ENCODE results near the gene TIMM44. TPM values are rescaled to one million over a fixed set of nuclear protein-coding genes. Genes with fewer than 3 reads are reported as not detected.
A peak's percentile ranks its signal among the peaks of the same experiment; 100 is the strongest.

The TIMM44 gene
- total RNA-seq, 2 experiments from 2014 or later: 86.0 to 116 TPM

DNA sequence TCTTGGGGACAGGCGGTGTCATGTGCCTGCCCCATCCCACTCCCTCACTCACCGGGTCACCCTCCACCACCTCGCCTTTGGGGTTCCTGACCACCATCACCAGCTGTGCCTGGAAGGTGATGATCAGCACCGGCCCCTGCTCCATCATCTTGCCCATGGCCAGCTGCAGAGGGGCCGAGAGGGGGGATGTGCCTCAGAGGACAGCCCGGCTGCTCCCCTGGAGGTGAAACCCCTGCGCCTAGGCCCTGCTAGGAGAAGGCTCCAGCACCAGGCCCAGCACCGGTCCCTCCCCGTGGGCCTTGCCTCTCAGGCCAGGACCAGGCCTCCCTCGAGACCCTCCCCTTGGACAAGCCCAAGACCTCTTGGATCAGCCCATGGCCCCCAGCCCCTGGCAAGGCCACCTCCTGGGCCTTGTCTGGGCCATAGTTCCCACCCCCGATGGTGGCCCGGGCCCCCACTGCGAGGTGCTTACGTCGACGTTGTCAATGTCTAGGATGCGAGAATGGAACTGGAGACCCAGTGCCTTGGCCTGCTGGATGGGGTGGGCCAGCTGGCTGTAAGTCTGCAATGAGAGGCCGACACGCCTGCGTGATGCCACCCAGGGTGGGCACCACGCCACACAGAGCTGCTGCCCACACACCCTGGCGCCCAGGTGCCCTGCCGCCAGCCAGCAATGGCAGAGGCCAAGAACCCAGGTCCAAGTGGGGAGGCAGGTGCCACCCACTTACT, 15.7 kb downstream of the TIMM44 start:
- CTCF ChIA-PET (ENCODE audit: unreplicated experiment): no interaction called here
- H4K20me1 ChIP-seq (ENCODE audit: insufficient read depth, low read length): no peaks in the 10 kb centered on the region
- DNase-seq (ENCODE audit: low spot score): no peak
- H3K9me2 ChIP-seq (ENCODE audit: insufficient read depth, low read length): no peaks in the 10 kb centered on the region
- POLR2A ChIA-PET: no interaction called here
- peaks cover 37% of the 10 kb centered on the region for H3K36me3 ChIP-seq (ENCODE audit: insufficient read depth, low read length)
- intact Hi-C loops (cut with micrococcal nuclease; ENCODE audit: unreplicated experiment): no loop called here
- TF ChIP-seq, protein P1, sequence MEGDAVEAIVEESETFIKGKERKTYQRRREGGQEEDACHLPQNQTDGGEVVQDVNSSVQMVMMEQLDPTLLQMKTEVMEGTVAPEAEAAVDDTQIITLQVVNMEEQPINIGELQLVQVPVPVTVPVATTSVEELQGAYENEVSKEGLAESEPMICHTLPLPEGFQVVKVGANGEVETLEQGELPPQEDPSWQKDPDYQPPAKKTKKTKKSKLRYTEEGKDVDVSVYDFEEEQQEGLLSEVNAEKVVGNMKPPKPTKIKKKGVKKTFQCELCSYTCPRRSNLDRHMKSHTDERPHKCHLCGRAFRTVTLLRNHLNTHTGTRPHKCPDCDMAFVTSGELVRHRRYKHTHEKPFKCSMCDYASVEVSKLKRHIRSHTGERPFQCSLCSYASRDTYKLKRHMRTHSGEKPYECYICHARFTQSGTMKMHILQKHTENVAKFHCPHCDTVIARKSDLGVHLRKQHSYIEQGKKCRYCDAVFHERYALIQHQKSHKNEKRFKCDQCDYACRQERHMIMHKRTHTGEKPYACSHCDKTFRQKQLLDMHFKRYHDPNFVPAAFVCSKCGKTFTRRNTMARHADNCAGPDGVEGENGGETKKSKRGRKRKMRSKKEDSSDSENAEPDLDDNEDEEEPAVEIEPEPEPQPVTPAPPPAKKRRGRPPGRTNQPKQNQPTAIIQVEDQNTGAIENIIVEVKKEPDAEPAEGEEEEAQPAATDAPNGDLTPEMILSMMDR (conservative IDR thresholded peaks at IDR 0.05; ENCODE audit: low read length): no peak
- H3K4me1 ChIP-seq (ENCODE audit: insufficient read depth, low read length, poor library complexity, severe bottlenecking): peaks cover 5% of the 10 kb centered on the region
- H3K27ac ChIP-seq (ENCODE audit: low read depth, low read length, poor library complexity, severe bottlenecking): no peak overlapping the region
- no peaks in the 10 kb centered on the region for H3K9me3 ChIP-seq (ENCODE audit: low read length)
- H2AFZ ChIP-seq (ENCODE audit: low read length): no peak overlapping the region
- H3K4me2 ChIP-seq (ENCODE audit: low read length): no peak overlapping the region
- no peaks in the 10 kb centered on the region for H3K79me2 ChIP-seq (ENCODE audit: insufficient read depth, low read depth, low read length)
- no TSS peak for BruUV-seq (replicated peaks)
- H3K4me3 ChIP-seq (ENCODE audit: low read depth, low read length, poor library complexity, severe bottlenecking): no peak overlapping the region

DNA sequence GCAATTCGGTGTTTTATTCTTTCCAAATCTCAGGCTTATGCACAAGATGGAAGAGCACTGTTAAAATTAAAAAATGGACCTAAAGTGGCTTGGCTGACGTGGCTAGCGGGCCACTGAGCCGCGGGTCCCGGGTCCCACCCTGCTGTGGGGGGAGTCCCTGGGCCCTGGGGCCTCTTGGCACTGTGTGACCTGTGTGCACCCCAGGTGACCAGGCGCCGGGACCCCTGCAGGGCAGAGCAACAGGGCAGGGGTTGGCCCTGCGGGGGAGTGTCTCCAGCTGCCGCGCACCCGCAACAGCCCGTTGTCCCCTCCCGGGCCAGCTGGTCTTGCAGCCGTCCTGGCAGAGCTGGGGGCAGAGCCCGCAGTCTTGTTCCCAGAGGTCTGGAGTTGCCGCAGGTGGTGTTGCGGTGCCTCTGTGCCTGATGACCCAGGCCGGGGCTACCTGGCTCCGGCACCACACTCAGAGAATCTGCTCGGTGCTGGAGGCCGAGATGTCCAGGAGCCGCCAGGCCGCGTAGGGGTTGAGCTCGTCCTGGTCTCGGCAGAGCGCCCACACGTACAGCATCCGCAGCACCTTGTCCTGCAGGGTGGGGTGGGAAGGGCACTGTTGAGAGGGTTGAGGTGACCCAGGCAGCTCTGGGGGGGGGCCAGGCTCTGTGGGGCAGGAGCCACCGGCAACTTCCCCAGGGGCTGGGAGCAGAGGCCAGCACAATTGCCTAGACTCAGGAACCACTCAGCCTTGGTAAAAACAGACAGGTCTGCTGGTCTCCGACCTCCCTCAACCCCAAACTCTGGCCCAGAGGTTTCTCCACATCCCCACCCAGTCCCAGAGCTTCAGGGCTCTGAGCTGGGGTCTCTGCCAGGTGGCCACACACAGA, 16.5 kb downstream of the TIMM44 start:
- Histone ChIP-seq H4K20me1 (ENCODE audit: insufficient read depth, low read length) (no peaks in the 10 kb centered on the region), H3K9me2 (ENCODE audit: insufficient read depth, low read length) (no peaks in the 10 kb centered on the region), H3K4me1 (ENCODE audit: insufficient read depth, low read length, poor library complexity, severe bottlenecking) (peaks cover 5% of the 10 kb centered on the region), H3K9me3 (ENCODE audit: low read length) (no peaks in the 10 kb centered on the region), H3K79me2 (ENCODE audit: insufficient read depth, low read depth, low read length) (no peaks in the 10 kb centered on the region), H3K4me3 (ENCODE audit: low read depth, low read length, poor library complexity, severe bottlenecking) (no peak overlapping the region), H3K4me2 (ENCODE audit: low read length) (peak overlapping the region; percentile 73), H3K27ac (ENCODE audit: low read depth, low read length, poor library complexity, severe bottlenecking) (no peak overlapping the region), H3K36me3 (ENCODE audit: insufficient read depth, low read length) (peaks cover 32% of the 10 kb centered on the region), H2AFZ (ENCODE audit: low read length) (no peak overlapping the region)
- TF ChIP-seq, protein P1 (conservative IDR thresholded peaks at IDR 0.05; ENCODE audit: low read length): no peak
- TF ChIP-seq EZH2phosphoT487 (IDR thresholded peaks at IDR 0.05; ENCODE audit: borderline replicate concordance, low read depth, low read length): no peak
- no peak for DNase-seq (ENCODE audit: low spot score)
- intact Hi-C loops (cut with micrococcal nuclease; ENCODE audit: unreplicated experiment): no loop called here
- BruUV-seq (replicated peaks): no TSS peak
- CTCF ChIA-PET (ENCODE audit: unreplicated experiment): interaction anchor here (0.5 kb wide), 1 partner anchor 60 kb away, joined by 3 read pairs; no protein-coding TSS in a partner anchor
- POLR2A ChIA-PET: no interaction called here

All from OCI-LY7 (cell line).